ENCODE results near the gene SLC26A3. TPM values are rescaled to one million over a fixed set of nuclear protein-coding genes. Genes with fewer than 3 reads are reported as not detected.

Gene SLC26A3
- total and polyA plus RNA-seq, 2 experiments from 2014 or later: not detected

DNA sequence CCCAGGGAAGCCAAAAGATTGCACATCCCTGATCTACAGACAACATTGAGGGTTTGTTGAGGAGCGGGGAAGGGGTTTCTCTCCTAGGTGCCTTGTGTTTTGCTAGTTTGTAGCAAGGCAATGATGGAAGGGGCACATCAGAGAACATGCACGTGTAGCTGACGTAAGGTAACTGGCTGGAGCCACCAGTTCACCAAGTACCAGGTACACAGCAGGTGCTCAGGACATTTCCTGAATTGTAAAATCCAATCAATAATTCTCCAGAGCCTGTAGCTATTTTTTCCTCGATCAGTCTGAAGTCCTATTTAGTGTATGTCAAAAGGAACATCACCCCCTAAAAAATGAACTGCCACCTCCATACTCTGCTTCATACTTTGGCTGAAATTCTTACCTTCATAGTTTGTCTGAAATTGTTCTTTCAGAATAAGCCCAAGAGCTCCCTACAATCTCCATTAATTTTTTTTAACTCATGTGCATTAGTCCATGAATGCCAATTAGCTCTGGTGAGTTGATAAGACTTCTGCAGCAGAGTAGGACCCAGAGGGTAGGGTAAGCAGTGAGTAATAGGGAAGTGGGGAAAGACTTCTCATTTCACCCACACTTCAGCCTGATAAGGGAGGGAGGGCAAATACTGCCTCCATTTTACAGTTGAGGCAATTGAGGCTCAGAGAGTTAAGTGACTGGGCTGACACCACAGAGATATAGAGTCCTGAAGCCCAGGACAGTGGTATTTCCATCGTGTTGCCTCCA, 36.0 kb upstream of the SLC26A3 start:
- H3K79me2 ChIP-seq (replicated peaks; ENCODE audit: insufficient read depth): no peaks in the 10 kb centered on the region
- H3F3A ChIP-seq (replicated peaks; ENCODE audit: low read depth): no peaks in the 10 kb centered on the region
- no peak for ATAC-seq

More for the DNA sequence above, 36.0 kb upstream of the SLC26A3 start:
- Histone ChIP-seq H3K4me2 (no peak overlapping the region), H3K9me2 (ENCODE audit: insufficient read depth) (no peaks in the 10 kb centered on the region), H4K20me1 (replicated peaks; ENCODE audit: insufficient read depth) (no peaks in the 10 kb centered on the region), H3K27me3 (ENCODE audit: insufficient read depth) (no peaks in the 10 kb centered on the region), H3K27ac (ENCODE audit: low read depth) (no peak overlapping the region), H3K4me3 (no peak overlapping the region), H2AFZ (no peak overlapping the region), H3K4me1 (ENCODE audit: insufficient read depth) (no peaks in the 10 kb centered on the region), H3K36me3 (ENCODE audit: insufficient read depth) (no peaks in the 10 kb centered on the region)
- Mint-ChIP-seq H3K36me3 (ENCODE audit: low read depth) (no peaks in the 10 kb centered on the region), H3K27ac (no peak overlapping the region), H3K9me3 (peaks cover 3% of the 10 kb centered on the region; the same call in 1 of the 3 replicates), H3K4me1 (no peaks in the 10 kb centered on the region), H3K27me3 (ENCODE audit: insufficient read depth, low read depth, poor library complexity) (no peaks in the 10 kb centered on the region), H3K4me3 (no peak overlapping the region)
- no peak for TF ChIP-seq STAT1 (IDR thresholded peaks at IDR 0.05; ENCODE audit: unreplicated experiment)
- no peak for TF ChIP-seq CREB1 (CRISPR knock-in tag; IDR thresholded peaks at IDR 0.05; ENCODE audit: low read depth)
- no peak for TF ChIP-seq NANOG (IDR thresholded peaks at IDR 0.05; ENCODE audit: borderline replicate concordance)
- no peak for TF ChIP-seq EZH2phosphoT487 (IDR thresholded peaks at IDR 0.05; ENCODE audit: unreplicated experiment)
- TF ChIP-seq, protein P1, sequence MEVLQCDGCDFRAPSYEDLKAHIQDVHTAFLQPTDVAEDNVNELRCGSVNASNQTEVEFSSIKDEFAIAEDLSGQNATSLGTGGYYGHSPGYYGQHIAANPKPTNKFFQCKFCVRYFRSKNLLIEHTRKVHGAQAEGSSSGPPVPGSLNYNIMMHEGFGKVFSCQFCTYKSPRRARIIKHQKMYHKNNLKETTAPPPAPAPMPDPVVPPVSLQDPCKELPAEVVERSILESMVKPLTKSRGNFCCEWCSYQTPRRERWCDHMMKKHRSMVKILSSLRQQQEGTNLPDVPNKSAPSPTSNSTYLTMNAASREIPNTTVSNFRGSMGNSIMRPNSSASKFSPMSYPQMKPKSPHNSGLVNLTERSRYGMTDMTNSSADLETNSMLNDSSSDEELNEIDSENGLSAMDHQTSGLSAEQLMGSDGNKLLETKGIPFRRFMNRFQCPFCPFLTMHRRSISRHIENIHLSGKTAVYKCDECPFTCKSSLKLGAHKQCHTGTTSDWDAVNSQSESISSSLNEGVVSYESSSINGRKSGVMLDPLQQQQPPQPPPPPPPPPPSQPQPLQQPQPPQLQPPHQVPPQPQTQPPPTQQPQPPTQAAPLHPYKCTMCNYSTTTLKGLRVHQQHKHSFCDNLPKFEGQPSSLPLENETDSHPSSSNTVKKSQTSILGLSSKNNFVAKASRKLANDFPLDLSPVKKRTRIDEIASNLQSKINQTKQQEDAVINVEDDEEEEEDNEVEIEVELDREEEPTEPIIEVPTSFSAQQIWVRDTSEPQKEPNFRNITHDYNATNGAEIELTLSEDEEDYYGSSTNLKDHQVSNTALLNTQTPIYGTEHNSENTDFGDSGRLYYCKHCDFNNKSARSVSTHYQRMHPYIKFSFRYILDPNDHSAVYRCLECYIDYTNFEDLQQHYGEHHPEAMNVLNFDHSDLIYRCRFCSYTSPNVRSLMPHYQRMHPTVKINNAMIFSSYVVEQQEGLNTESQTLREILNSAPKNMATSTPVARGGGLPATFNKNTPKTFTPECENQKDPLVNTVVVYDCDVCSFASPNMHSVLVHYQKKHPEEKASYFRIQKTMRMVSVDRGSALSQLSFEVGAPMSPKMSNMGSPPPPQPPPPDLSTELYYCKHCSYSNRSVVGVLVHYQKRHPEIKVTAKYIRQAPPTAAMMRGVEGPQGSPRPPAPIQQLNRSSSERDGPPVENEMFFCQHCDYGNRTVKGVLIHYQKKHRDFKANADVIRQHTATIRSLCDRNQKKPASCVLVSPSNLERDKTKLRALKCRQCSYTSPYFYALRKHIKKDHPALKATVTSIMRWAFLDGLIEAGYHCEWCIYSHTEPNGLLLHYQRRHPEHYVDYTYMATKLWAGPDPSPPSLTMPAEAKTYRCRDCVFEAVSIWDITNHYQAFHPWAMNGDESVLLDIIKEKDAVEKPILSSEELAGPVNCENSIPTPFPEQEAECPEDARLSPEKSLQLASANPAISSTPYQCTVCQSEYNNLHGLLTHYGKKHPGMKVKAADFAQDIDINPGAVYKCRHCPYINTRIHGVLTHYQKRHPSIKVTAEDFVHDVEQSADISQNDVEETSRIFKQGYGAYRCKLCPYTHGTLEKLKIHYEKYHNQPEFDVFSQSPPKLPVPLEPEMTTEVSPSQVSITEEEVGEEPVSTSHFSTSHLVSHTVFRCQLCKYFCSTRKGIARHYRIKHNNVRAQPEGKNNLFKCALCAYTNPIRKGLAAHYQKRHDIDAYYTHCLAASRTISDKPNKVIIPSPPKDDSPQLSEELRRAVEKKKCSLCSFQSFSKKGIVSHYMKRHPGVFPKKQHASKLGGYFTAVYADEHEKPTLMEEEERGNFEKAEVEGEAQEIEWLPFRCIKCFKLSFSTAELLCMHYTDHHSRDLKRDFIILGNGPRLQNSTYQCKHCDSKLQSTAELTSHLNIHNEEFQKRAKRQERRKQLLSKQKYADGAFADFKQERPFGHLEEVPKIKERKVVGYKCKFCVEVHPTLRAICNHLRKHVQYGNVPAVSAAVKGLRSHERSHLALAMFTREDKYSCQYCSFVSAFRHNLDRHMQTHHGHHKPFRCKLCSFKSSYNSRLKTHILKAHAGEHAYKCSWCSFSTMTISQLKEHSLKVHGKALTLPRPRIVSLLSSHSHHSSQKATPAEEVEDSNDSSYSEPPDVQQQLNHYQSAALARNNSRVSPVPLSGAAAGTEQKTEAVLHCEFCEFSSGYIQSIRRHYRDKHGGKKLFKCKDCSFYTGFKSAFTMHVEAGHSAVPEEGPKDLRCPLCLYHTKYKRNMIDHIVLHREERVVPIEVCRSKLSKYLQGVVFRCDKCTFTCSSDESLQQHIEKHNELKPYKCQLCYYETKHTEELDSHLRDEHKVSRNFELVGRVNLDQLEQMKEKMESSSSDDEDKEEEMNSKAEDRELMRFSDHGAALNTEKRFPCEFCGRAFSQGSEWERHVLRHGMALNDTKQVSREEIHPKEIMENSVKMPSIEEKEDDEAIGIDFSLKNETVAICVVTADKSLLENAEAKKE (CRISPR knock-in tag; IDR thresholded peaks at IDR 0.05): no peak
- TF ChIP-seq, protein P2, sequence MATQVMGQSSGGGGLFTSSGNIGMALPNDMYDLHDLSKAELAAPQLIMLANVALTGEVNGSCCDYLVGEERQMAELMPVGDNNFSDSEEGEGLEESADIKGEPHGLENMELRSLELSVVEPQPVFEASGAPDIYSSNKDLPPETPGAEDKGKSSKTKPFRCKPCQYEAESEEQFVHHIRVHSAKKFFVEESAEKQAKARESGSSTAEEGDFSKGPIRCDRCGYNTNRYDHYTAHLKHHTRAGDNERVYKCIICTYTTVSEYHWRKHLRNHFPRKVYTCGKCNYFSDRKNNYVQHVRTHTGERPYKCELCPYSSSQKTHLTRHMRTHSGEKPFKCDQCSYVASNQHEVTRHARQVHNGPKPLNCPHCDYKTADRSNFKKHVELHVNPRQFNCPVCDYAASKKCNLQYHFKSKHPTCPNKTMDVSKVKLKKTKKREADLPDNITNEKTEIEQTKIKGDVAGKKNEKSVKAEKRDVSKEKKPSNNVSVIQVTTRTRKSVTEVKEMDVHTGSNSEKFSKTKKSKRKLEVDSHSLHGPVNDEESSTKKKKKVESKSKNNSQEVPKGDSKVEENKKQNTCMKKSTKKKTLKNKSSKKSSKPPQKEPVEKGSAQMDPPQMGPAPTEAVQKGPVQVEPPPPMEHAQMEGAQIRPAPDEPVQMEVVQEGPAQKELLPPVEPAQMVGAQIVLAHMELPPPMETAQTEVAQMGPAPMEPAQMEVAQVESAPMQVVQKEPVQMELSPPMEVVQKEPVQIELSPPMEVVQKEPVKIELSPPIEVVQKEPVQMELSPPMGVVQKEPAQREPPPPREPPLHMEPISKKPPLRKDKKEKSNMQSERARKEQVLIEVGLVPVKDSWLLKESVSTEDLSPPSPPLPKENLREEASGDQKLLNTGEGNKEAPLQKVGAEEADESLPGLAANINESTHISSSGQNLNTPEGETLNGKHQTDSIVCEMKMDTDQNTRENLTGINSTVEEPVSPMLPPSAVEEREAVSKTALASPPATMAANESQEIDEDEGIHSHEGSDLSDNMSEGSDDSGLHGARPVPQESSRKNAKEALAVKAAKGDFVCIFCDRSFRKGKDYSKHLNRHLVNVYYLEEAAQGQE (IDR thresholded peaks at IDR 0.05; ENCODE audit: unreplicated experiment): no peak
- TF ChIP-seq, protein P3, sequence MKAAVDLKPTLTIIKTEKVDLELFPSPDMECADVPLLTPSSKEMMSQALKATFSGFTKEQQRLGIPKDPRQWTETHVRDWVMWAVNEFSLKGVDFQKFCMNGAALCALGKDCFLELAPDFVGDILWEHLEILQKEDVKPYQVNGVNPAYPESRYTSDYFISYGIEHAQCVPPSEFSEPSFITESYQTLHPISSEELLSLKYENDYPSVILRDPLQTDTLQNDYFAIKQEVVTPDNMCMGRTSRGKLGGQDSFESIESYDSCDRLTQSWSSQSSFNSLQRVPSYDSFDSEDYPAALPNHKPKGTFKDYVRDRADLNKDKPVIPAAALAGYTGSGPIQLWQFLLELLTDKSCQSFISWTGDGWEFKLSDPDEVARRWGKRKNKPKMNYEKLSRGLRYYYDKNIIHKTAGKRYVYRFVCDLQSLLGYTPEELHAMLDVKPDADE (IDR thresholded peaks at IDR 0.05): no peak
- no peak for TF ChIP-seq POLR2AphosphoS5 (IDR thresholded peaks at IDR 0.05; ENCODE audit: low read depth)
- TF ChIP-seq, protein P4, sequence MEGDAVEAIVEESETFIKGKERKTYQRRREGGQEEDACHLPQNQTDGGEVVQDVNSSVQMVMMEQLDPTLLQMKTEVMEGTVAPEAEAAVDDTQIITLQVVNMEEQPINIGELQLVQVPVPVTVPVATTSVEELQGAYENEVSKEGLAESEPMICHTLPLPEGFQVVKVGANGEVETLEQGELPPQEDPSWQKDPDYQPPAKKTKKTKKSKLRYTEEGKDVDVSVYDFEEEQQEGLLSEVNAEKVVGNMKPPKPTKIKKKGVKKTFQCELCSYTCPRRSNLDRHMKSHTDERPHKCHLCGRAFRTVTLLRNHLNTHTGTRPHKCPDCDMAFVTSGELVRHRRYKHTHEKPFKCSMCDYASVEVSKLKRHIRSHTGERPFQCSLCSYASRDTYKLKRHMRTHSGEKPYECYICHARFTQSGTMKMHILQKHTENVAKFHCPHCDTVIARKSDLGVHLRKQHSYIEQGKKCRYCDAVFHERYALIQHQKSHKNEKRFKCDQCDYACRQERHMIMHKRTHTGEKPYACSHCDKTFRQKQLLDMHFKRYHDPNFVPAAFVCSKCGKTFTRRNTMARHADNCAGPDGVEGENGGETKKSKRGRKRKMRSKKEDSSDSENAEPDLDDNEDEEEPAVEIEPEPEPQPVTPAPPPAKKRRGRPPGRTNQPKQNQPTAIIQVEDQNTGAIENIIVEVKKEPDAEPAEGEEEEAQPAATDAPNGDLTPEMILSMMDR (conservative IDR thresholded peaks at IDR 0.05; ENCODE audit: low read depth in 2 of 2): no peak
- TF ChIP-seq ZNF331 (CRISPR knock-in tag; IDR thresholded peaks at IDR 0.05; ENCODE audit: low read depth): no peak
- no peak for TF ChIP-seq EZH2 (IDR thresholded peaks at IDR 0.05; ENCODE audit: low read depth, unreplicated experiment)
- no peak for TF ChIP-seq ZNF114 (CRISPR knock-in tag; IDR thresholded peaks at IDR 0.05)
- DNase-seq (ENCODE audit: low spot score): no peak
